ENCODE data around the gene MTAP. TPM values are rescaled to one million over a fixed set of nuclear protein-coding genes. Genes with fewer than 3 reads are reported as not detected.

MTAP gene
- total RNA-seq, 1 experiment from 2014 or later: 102 TPM

DNA sequence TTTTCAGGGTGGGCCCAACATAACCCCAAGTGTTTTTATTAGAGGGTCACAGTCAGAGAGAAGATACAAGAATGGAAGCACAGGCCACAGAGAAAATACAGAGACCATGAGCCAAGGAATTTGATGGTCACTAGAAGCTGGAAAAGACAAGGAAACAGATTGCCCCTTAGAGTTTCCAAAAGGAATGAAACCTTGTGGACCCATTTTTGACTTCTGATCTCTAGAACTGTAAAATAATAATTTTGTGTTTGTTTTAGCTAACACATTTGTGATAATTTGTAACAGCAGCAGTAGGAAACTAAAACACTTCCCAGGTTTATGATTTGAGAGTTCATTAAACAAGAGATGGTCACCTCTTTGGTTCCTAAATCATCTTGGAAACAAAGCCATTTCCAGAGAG lies 169.9 kb downstream of the MTAP start:
- H3K27me3 Mint-ChIP-seq (ENCODE audit: low read depth): peaks cover 100% of the 10 kb centered on the region
- Histone ChIP-seq H3K9ac (ENCODE audit: extremely low read depth, insufficient read length, low read length) (no peak overlapping the region), H4K91ac (ENCODE audit: insufficient read length, low read depth, low read length) (no peak overlapping the region), H3K9me3 (ENCODE audit: control insufficient read depth, low read depth, low read length) (no peaks in the 10 kb centered on the region), H3K27me3 (ENCODE audit: insufficient read depth, low read length) (peaks cover 80% of the 10 kb centered on the region), H2AK5ac (ENCODE audit: insufficient read length, low read length) (no peak overlapping the region), H3T11ph (ENCODE audit: low read length) (no peak overlapping the region), H4K20me1 (ENCODE audit: control insufficient read depth, insufficient read depth, insufficient read length) (no peaks in the 10 kb centered on the region), H3K14ac (ENCODE audit: insufficient read depth, low read length) (no peak overlapping the region), H3K79me2 (ENCODE audit: insufficient read depth, low read length) (no peaks in the 10 kb centered on the region), H4K5ac (ENCODE audit: insufficient read length, low read depth, low read length) (no peak overlapping the region), H3K4ac (ENCODE audit: low read depth, low read length) (no peak overlapping the region), H3K23me2 (ENCODE audit: insufficient read length, low read depth, low read length, poor library complexity, severe bottlenecking) (peaks cover 6% of the 10 kb centered on the region), H2BK15ac (ENCODE audit: low read depth, low read length) (no peak overlapping the region), H3K56ac (ENCODE audit: insufficient read length, low read depth, low read length) (no peak overlapping the region), H2BK20ac (ENCODE audit: low read depth, low read length, poor library complexity, severe bottlenecking) (no peak overlapping the region), H3K23ac (ENCODE audit: insufficient read length, low read depth, low read length) (no peak overlapping the region), H3K18ac (ENCODE audit: insufficient read length, low read depth, low read length) (no peak overlapping the region), H3K27ac (ENCODE audit: insufficient read length, low read depth, low read length) (no peak overlapping the region), H3K4me1 (ENCODE audit: insufficient read depth, low read length) (no peaks in the 10 kb centered on the region), H3K79me1 (ENCODE audit: insufficient read depth, low read depth, low read length, poor library complexity, severe bottlenecking) (no peaks in the 10 kb centered on the region), H2BK12ac (ENCODE audit: insufficient read length, low read depth, low read length) (no peak overlapping the region), H2AFZ (ENCODE audit: low read length) (no peak overlapping the region), H3K4me2 (ENCODE audit: insufficient read depth, insufficient read length, low read length) (no peak overlapping the region), H4K8ac (replicated peaks; ENCODE audit: insufficient read length, low read depth, low read length) (no peak overlapping the region), H2BK120ac (ENCODE audit: low read depth, low read length, poor library complexity, severe bottlenecking) (no peak overlapping the region), H2BK5ac (ENCODE audit: insufficient read length, low read length) (no peak overlapping the region)
- H3K9me3 Mint-ChIP-seq: peaks cover 6 to 19% of the 10 kb centered on the region in 2 experiments
- no peak for DNase-seq
- TF ChIP-seq, protein P1, sequence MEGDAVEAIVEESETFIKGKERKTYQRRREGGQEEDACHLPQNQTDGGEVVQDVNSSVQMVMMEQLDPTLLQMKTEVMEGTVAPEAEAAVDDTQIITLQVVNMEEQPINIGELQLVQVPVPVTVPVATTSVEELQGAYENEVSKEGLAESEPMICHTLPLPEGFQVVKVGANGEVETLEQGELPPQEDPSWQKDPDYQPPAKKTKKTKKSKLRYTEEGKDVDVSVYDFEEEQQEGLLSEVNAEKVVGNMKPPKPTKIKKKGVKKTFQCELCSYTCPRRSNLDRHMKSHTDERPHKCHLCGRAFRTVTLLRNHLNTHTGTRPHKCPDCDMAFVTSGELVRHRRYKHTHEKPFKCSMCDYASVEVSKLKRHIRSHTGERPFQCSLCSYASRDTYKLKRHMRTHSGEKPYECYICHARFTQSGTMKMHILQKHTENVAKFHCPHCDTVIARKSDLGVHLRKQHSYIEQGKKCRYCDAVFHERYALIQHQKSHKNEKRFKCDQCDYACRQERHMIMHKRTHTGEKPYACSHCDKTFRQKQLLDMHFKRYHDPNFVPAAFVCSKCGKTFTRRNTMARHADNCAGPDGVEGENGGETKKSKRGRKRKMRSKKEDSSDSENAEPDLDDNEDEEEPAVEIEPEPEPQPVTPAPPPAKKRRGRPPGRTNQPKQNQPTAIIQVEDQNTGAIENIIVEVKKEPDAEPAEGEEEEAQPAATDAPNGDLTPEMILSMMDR (conservative IDR thresholded peaks at IDR 0.05): no peak
- H3K4me3 Mint-ChIP-seq: no peak overlapping the region
- peaks cover 0 to 3% (median 0%) of the 10 kb centered on the region in 3 experiments; a peak in 2 of 7 replicates for H3K36me3 Mint-ChIP-seq (ENCODE audit: insufficient read depth in 1 of 3, low read depth in 3 of 3)
- peaks cover 35 to 43% of the 10 kb centered on the region in 2 experiments for H3K4me1 Mint-ChIP-seq
- H3K27ac Mint-ChIP-seq: no peak overlapping the region

Measured in H9 (cell line).